Keratinocyte (primary cell): ENCODE measurements around the gene SLC2A9.

Source experiments
- EZH2 ChIP-seq: IDR thresholded peaks from one replicate; pipeline ENCODE4 v1.6.1; 2012; ENCODE audit warnings: inconsistent platforms, mild to moderate bottlenecking, low read length, moderate library complexity
- TF ChIP-seq, protein P1 (sequence below), 3 experiments: IDR thresholded peaks in 1 of 3; conservative IDR thresholded peaks in 1 of 3; optimal IDR thresholded peaks in 1 of 3; 2 replicates in 2 of 3; 3 replicates in 1 of 3; pipeline versions ENCODE3 to v1.5.1; 2011; ENCODE audit warnings: low read length in 3 of 3, mild to moderate bottlenecking in 3 of 3, moderate library complexity in 2 of 3, control low read depth in 1 of 3, inconsistent platforms in 1 of 3; ENCODE audit not compliant: insufficient read depth in 2 of 3; ENCODE audit errors: extremely low read depth in 1 of 3

DNA sequence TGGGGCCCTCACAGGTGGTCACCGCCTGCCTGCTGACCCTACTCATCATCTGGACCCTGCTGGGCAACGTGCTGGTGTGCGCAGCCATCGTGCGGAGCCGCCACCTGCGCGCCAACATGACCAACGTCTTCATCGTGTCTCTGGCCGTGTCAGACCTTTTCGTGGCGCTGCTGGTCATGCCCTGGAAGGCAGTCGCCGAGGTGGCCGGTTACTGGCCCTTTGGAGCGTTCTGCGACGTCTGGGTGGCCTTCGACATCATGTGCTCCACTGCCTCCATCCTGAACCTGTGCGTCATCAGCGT is 239.2 kb downstream of the SLC2A9 start:
- TF ChIP-seq, protein P1, sequence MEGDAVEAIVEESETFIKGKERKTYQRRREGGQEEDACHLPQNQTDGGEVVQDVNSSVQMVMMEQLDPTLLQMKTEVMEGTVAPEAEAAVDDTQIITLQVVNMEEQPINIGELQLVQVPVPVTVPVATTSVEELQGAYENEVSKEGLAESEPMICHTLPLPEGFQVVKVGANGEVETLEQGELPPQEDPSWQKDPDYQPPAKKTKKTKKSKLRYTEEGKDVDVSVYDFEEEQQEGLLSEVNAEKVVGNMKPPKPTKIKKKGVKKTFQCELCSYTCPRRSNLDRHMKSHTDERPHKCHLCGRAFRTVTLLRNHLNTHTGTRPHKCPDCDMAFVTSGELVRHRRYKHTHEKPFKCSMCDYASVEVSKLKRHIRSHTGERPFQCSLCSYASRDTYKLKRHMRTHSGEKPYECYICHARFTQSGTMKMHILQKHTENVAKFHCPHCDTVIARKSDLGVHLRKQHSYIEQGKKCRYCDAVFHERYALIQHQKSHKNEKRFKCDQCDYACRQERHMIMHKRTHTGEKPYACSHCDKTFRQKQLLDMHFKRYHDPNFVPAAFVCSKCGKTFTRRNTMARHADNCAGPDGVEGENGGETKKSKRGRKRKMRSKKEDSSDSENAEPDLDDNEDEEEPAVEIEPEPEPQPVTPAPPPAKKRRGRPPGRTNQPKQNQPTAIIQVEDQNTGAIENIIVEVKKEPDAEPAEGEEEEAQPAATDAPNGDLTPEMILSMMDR (optimal IDR thresholded peaks at IDR 0.05 in 1 of 3, IDR thresholded peaks at IDR 0.05 in 1 of 3, conservative IDR thresholded peaks at IDR 0.05 in 1 of 3; ENCODE audit: extremely low read depth in 1 of 3, insufficient read depth in 2 of 3, low read length in 3 of 3), result no peak
- no peak for TF ChIP-seq EZH2
